GM12892 (cell line): ENCODE results near the gene PADI1.

Experiments used
- POLR2A ChIP-seq: IDR thresholded peaks from 2 replicates; pipeline ENCODE4 v1.6.1; 2011; ENCODE audit warnings: low read depth, low read length, control low read depth
- POLR2AphosphoS5 ChIP-seq: IDR thresholded peaks from 2 replicates; pipeline ENCODE4 v1.6.1; 2011; ENCODE audit warnings: low read depth, low read length, control low read depth
- TAF1 ChIP-seq: IDR thresholded peaks from 2 replicates; pipeline ENCODE4 v1.6.1; 2011; ENCODE audit warnings: low read depth, mild to moderate bottlenecking, control low read depth, low read length, borderline replicate concordance

GRCh38 chr1:17181781-17182464 is 23.0 kb upstream of the PADI1 start:
- TF ChIP-seq POLR2AphosphoS5 (no peak), POLR2A (no peak), TAF1 (no peak)
